ENCODE measurements around the gene TMED1. TPM values are rescaled to one million over a fixed set of nuclear protein-coding genes. Genes with fewer than 3 reads are reported as not detected.
A peak's percentile ranks its signal among the peaks of the same experiment; 100 is the strongest.

The TMED1 gene
- total RNA-seq, 3 donors from 2014 or later = 27.2 to 51.2 (median 42.4) TPM

DNA sequence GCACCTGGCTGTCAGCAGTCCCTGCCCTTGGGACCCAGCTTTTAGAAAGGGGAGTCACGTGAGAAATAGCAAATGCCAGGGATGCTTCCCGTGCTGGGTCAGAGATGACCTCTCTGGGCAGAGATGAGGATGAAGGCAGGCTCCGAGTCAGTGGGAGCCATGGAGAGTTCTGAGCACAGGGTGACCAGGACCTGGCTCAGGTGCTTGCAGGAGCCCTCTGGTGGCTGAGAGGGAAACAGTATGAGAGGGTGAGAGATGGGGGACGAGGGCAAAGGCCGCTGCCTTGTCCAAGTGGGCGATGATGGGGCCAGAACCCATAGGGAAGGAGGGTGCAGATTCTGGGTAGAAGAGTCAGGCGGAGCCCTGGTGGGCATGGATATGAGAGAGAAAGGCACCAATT, 15.8 kb downstream of the TMED1 start:
- Histone ChIP-seq H3K4me1 (no peaks in the 10 kb centered on the region), H3K4me3 (no peak overlapping the region), H3K9me3 (no peaks in the 10 kb centered on the region), H3K36me3 (no peaks in the 10 kb centered on the region), H3K27ac (no peak overlapping the region), H3K27me3 (no peaks in the 10 kb centered on the region)
- no peak for DNase-seq (ENCODE audit: low spot score in 2 of 2)
- TF ChIP-seq CTCF (IDR thresholded peaks at IDR 0.05) (no peak), POLR2A (IDR thresholded peaks at IDR 0.05) (no peak)
- intact Hi-C loops (cut with DNase I; ENCODE audit: low total_unique reads) = no loop called here

DNA sequence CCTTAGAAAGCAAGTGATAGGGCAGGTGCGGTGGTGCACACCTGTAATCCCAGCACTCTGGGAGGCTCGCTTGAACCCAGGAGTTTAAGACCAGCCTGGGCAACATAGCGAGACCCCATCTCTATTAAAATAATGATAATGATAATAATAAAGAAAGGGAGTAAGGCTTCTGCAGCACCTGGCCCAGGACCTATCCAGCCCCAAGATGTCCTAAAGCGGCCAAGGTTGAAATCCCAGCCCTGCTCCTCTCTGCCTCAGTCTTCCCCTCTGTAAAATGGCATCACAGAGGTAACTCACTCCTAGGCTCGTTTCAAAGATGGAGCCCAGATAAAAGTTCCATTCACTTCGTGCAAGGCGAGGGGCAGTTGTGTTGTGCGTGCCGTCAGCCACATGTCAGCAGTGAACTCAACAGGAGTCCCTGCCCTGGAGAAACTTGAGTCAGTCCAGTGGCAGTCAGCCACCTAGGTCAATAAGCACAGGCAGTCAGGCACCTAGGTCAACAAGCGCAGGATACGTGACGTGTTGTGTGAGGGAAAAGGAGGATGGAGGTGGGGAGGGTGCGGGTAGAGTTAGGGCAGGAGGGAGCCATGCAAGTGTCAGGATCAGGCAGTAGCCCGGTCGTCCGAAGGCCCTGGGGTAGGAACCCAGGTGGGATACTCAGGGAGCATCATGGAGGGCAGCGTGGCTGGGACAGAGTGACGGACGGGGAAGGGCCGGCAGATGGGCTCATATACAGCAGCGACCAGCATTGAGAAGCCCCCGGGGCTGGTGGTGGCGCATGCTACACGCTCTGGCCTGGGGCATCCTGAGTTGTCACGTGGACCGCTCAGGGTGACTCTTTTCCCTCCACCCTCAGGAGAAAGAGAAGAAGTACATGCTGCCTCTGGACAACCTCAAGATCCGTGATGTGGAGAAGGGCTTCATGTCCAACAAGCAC, 16.6 kb downstream of the TMED1 start:
- intact Hi-C loops (cut with DNase I; ENCODE audit: low total_unique reads) = no loop called here
- TF ChIP-seq POLR2A (IDR thresholded peaks at IDR 0.05) (no peak), POLR2AphosphoS5 (IDR thresholded peaks at IDR 0.05) (no peak), CTCF (IDR thresholded peaks at IDR 0.05) (no peak)
- no peaks in the 10 kb centered on the region for H3K4me1 ChIP-seq
- H3K27me3 ChIP-seq = no peaks in the 10 kb centered on the region
- no peaks in the 10 kb centered on the region for H3K36me3 ChIP-seq
- DNase-seq (ENCODE audit: low spot score in 2 of 2) = no peak
- no peaks in the 10 kb centered on the region for H3K9me3 ChIP-seq
- H3K4me3 ChIP-seq = no peak overlapping the region
- peak overlapping the region; percentile 78 to 95 for H3K27ac ChIP-seq

DNA sequence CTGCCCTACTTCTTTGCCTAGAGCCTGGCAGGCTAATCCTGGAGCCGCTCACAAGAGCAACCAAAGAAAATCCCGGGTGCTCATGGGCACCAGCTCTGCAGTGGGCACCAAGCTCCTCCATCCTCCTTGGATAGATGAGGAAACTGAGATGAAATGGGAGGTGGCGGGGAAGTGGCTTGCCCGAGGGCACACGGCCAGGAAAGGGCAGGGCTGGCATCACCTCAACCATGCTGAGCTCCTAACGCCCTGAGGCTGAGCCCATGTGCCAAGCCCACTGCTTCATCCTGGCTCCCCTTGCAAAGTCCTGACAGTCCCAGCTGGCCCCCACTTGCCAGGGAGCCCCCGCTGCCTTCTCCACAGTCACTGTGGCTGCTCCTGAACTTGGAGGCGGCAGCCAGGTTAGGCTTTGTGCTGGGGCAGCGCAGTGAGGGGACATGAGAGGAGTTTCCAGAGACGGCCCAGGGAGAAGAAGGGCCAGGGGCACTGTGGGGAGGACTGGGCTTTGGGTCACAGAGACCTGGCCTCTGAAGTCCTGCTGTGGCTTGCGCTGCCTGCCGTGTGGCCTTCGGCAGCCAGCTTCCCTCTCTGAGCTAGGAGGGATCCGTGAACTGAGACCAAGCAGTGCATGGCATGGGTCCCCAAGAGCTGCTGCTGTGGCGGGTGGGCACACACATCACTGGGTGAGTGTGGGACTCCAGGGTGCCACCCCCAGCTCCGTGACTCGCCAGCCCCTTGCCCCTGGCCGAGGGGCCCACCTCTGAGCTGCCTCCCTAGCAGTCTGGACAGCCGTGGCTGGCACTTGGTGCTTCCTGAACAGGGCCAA, 17.5 kb downstream of the TMED1 start:
- DNase-seq (ENCODE audit: low spot score in 2 of 2) = no peak
- no peaks in the 10 kb centered on the region for H3K27me3 ChIP-seq
- peak overlapping the region in 2 of 3 donors; percentile 49 to 68 for H3K4me3 ChIP-seq
- H3K9me3 ChIP-seq = no peaks in the 10 kb centered on the region
- H3K36me3 ChIP-seq = no peaks in the 10 kb centered on the region
- H3K27ac ChIP-seq = peak overlapping the region; percentile 78 to 95
- H3K4me1 ChIP-seq = no peaks in the 10 kb centered on the region
- intact Hi-C loops (cut with DNase I; ENCODE audit: low total_unique reads) = no loop called here
- TF ChIP-seq POLR2A (IDR thresholded peaks at IDR 0.05) (no peak), POLR2AphosphoS5 (IDR thresholded peaks at IDR 0.05) (no peak), CTCF (IDR thresholded peaks at IDR 0.05) (no peak)

GRCh38 chr19:10817291-10818038, 18.5 kb downstream of the TMED1 start:
- peak overlapping the region; percentile 78 to 95 for H3K27ac ChIP-seq
- H3K9me3 ChIP-seq = no peaks in the 10 kb centered on the region
- H3K4me1 ChIP-seq = no peaks in the 10 kb centered on the region
- intact Hi-C loops (cut with DNase I; ENCODE audit: low total_unique reads) = no loop called here
- TF ChIP-seq CTCF (IDR thresholded peaks at IDR 0.05) (no peak), POLR2AphosphoS5 (IDR thresholded peaks at IDR 0.05) (peak; percentile 48 to 70 (median 61)), POLR2A (IDR thresholded peaks at IDR 0.05) (no peak)
- no peaks in the 10 kb centered on the region for H3K36me3 ChIP-seq
- H3K27me3 ChIP-seq = no peaks in the 10 kb centered on the region
- DNase-seq (ENCODE audit: low spot score in 2 of 2) = peak in 1 of 2 donors; percentile 43
- peak overlapping the region; percentile 49 to 68 (median 51) for H3K4me3 ChIP-seq

Data from breast epithelium (tissue), 4 donors.